ENCODE measurements around the gene PARS2.
A peak's percentile ranks its signal among the peaks of the same experiment; 100 is the strongest.

Gene PARS2

DNA sequence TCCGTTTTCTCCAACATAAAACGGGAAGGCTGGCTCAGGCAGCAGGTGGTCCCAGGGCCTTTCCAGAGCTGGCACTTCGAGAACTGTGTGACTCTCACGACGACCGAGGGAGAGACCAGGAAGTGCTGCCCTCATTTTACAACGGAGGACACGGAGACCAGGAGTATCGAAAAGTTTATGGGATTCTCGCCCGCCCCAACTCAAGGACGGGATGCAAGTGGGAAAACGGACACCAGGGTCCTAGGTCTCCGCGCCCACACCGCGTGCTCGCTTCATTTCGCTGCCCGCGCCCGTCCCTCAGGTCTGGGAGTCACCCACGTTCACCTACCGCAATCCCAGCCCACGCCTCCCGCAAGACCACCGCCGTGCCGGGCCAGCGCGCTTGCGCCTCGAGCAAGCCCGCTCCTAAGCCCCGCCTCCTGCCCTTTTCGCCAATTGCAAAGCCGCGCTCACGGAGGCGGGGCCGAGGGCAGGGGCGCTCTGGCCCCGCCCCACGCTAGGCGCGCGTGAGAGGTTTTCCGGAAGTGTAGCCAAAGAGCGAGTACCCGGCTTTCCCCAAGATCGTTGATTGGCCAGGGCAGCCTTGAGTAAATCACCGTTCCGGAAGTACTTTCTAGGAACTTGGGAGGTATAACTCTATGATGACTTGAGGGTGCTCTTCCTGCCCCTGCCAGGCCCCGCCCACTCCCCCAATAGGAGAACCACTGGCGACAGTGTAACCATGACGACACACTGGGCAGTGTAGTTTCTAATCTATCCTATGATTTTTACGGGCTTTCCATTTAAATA lies at the start of gene PARS2:
TSS of gene PARS2 (minus strand) at position 391 of the 789 bp plus-strand sequence. CDS start 5,362 bp downstream, outside the sequence.
- H3K4me1 ChIP-seq (ENCODE audit: insufficient read depth, low read length): no peaks in the 10 kb centered on the region
- H3K9me3 ChIP-seq (ENCODE audit: control insufficient read depth, insufficient read depth, low read length): no peaks in the 10 kb centered on the region
- H3K9ac ChIP-seq (ENCODE audit: low read depth, low read length): peak within 1 kb of the TSS; percentile 94
- H3K36me3 ChIP-seq (ENCODE audit: insufficient read depth, low read length): no peaks in the 10 kb centered on the region; the same call in 1 of the 2 replicates

DNA sequence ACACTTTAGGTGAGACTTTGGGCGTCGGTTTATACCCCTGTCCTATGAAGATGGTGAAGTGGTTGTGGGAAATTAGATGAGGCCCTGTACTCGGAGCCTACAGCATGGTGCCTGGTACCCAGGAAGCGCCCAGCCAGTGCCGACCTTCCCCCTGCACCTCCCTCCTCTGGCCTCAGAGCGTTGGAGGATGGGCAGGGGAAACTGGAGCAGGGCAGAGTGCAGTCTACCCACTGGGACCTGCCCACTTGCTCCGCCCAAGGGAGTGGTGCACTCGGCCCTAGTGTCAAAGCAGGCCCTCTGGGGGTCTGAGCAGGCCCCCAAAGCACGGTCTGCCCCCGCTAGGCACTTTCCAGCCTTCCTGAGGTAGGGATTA lies 49.8 kb upstream of the PARS2 start:
- Histone ChIP-seq H3K4me1 (ENCODE audit: insufficient read depth, low read length) (peaks cover 17% of the 10 kb centered on the region), H3K9me3 (ENCODE audit: control insufficient read depth, insufficient read depth, low read length) (no peaks in the 10 kb centered on the region), H3K36me3 (ENCODE audit: insufficient read depth, low read length) (no peaks in the 10 kb centered on the region), H3K9ac (ENCODE audit: low read depth, low read length) (no peak overlapping the region)

DNA sequence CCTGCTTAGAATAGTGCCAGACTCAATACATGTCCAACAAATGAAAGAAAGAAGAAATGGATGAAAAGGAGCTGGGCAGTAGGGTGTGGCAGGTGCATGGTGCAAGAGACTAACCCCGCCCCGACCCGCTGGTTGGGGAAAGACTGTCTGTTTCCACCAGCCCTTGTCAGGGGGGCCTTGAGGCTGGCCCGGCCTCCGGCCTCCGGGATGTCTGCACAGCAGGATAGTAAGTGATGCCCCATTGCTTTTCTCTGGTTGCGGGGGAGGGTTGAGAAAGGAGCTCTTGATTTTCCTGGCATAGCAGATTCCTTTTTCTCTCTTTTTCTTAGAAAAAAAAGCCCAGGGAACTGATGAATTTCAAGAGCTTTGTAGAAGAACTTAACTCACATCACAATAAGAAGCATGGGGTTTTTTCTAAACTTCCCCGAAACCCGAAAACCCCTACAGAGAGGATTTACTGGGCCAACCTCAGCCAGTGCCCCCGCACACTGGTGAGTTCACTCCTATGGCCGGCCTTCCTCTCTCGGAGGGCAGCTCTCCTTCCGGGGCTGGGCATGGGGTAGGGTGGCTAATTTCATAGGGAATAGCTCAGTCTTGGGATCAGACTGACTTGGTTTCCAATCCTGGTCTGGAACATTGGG lies 49.3 kb upstream of the PARS2 start:
- H3K9ac ChIP-seq (ENCODE audit: low read depth, low read length): no peak overlapping the region
- H3K36me3 ChIP-seq (ENCODE audit: insufficient read depth, low read length): no peaks in the 10 kb centered on the region

DNA sequence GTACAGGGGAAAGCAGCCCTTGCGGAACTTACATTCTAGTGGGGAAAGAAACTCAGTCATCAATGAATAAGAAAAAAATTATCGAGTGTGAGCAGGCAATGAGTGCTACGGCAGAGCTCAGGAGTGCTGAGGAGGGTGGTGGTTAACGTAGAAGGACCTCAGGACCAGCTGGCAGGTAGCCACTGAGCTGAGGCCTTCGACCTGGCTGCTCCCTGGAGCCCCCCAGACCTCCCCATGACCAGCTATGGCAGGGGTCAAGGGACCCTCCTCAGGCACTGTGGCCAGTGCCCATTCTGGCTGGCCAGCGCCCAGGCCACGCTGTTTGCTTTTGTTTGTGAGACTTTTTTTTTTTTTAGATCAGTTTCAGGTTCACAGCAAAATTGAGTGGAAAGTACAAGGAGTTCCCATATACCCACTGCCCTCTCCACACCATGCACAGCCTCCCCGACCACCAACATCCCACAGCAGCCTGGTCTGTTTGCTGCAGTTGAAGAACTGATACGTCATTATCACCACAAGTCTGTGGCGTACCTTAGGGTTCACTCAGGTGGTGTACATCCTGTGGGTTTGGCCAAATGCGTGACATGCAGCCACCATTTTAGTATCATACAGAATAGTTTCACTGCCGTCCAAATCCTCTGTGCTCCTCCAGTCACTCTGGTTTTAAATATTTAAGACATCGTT lies 48.6 kb upstream of the PARS2 start:
- H3K36me3 ChIP-seq (ENCODE audit: insufficient read depth, low read length): no peaks in the 10 kb centered on the region
- peaks cover 17% of the 10 kb centered on the region for H3K4me1 ChIP-seq (ENCODE audit: insufficient read depth, low read length)
- H3K9ac ChIP-seq (ENCODE audit: low read depth, low read length): no peak overlapping the region
- no peaks in the 10 kb centered on the region for H3K9me3 ChIP-seq (ENCODE audit: control insufficient read depth, insufficient read depth, low read length)

More for the DNA sequence above, 49.3 kb upstream of the PARS2 start:
- Histone ChIP-seq H3K9me3 (ENCODE audit: control insufficient read depth, insufficient read depth, low read length) (no peaks in the 10 kb centered on the region), H3K4me1 (ENCODE audit: insufficient read depth, low read length) (peaks cover 17% of the 10 kb centered on the region)

DNA sequence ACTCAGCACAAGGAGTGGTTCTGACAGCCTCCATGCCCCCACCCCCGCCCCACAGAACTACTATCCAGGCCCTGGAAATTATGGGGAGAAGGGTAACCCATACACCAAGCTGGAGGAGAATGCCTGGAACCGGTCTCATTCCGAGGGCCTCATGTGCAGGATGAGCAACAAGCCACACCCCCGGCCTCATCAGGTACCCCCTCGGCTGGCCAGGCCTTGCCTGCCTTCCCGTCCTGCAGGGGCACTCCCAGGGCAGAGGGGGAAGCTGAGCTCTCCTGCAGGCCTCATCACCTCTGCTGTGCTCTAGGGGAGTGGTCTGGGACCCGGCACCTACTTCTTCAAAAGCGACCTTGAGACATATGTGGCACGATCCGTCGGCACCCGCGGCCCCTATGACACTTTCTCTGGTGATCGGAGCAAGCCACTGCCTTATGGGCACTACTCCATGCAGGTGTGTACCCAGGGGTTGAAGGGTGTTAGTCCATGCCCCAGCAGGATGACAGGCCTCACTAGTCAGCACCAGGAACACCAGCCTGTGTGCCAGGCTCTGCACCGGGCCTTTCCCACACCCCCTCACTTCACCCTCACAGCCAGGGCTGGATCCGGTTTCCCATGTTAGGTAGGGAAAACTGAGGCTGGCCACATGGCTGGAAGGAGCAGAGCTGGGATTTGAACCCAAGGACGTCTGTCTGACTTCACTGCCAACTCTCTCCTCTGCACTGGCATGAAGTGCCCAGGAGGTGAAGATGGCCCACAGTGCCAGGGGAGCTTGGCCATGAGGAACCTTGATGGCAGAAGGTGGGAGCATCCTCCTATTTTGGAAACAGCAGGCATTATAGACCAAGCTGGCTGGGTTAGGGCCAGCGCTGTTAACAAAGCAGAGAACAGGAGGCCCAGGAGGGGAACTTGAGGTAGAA lies 47.7 kb upstream of the PARS2 start:
- Histone ChIP-seq H3K9ac (ENCODE audit: low read depth, low read length) (no peak overlapping the region), H3K36me3 (ENCODE audit: insufficient read depth, low read length) (no peaks in the 10 kb centered on the region), H3K4me1 (ENCODE audit: insufficient read depth, low read length) (peaks cover 17% of the 10 kb centered on the region), H3K9me3 (ENCODE audit: control insufficient read depth, insufficient read depth, low read length) (no peaks in the 10 kb centered on the region)

DNA sequence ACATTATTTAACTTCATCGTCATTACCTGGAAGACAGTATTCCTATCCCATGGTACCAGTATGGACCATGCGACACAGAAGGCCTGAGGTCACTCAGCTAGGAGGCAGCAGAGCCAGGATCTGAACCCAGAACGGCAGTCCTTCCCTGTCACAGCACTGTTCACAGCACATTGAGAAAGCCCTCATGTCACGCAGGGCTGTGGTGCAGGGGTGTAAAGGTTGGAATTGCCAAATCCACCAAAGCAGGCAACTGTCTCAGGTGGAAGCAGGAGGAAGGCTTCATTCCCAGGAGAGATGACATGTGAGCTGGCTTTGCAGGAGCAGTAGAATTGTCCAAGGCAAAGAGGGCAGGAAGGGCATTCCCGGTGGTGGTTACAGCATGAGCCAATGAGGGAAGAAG lies 46.7 kb upstream of the PARS2 start:
- H3K9me3 ChIP-seq (ENCODE audit: control insufficient read depth, insufficient read depth, low read length): no peaks in the 10 kb centered on the region
- H3K9ac ChIP-seq (ENCODE audit: low read depth, low read length): no peak overlapping the region
- no peaks in the 10 kb centered on the region for H3K36me3 ChIP-seq (ENCODE audit: insufficient read depth, low read length)
- peaks cover 17% of the 10 kb centered on the region for H3K4me1 ChIP-seq (ENCODE audit: insufficient read depth, low read length)

DNA sequence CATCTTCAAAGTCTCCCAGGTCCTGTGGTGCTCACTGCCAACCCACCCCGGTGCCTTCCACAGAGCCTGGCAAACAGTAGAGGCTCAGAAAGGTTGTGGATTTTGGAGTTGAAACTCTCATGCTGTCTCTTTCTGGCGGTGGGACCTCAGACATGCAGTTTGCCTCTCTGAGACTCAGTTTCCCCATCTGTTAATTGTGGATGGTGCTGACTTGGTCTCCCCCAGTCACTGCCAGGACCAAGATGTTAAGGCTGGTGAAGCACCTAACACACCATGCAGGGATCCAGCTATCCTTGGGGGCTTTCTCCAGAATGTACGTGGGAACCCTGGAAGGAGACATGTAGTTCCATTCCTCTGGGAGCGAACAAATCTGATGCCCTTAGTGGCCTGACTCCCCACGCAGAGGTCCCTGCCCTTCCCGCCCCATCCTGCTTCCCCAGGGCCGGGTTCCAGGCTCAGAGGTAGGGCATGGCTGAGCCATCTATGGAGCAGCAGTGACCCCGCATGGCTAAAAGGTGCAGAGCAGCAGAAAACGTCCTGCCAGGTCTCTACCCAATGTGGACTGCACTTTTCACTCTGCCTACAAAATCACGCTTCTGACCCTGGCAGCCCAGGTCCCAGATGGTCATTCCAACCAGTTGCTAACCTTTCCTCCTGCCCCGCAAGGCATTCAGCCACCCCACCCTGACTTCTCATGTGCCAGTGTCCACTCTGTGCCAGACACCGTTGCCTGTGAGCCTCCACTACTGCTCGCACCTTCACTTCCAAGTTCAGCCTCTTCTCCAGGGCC lies 46.0 kb upstream of the PARS2 start:
- H3K4me1 ChIP-seq (ENCODE audit: insufficient read depth, low read length): peaks cover 17% of the 10 kb centered on the region
- no peak overlapping the region for H3K9ac ChIP-seq (ENCODE audit: low read depth, low read length)
- no peaks in the 10 kb centered on the region for H3K36me3 ChIP-seq (ENCODE audit: insufficient read depth, low read length)
- H3K9me3 ChIP-seq (ENCODE audit: control insufficient read depth, insufficient read depth, low read length): no peaks in the 10 kb centered on the region

DNA sequence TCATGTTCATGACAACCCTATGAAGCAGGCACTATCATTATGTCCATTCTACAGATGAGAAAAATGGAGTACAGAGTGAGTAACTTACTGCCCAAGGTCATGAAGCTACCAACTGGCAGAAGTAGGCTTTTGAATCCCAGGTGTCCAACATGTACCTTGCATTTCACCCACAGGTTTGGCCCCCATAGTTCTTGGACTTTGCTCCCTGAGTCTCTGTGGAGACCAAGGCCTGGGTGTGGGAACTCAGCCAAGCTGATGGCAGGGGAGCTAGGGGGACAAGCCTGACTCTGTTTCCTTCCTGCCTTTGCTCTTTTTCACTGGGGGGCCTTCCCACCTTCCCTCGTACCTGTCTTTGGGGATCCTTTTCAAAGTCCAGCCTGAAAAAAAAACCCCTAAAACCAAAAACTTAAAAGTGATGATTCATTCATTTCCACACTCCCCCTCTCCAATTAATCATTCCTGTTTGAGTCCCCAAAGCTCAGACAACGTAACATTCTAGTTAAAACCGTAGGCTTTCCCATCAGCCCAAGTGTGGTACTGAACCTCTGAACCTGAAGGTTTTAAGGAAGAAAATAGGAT lies 45.3 kb upstream of the PARS2 start:
- Histone ChIP-seq H3K4me1 (ENCODE audit: insufficient read depth, low read length) (peaks cover 16% of the 10 kb centered on the region), H3K36me3 (ENCODE audit: insufficient read depth, low read length) (no peaks in the 10 kb centered on the region), H3K9ac (ENCODE audit: low read depth, low read length) (no peak overlapping the region), H3K9me3 (ENCODE audit: control insufficient read depth, insufficient read depth, low read length) (no peaks in the 10 kb centered on the region)

DNA sequence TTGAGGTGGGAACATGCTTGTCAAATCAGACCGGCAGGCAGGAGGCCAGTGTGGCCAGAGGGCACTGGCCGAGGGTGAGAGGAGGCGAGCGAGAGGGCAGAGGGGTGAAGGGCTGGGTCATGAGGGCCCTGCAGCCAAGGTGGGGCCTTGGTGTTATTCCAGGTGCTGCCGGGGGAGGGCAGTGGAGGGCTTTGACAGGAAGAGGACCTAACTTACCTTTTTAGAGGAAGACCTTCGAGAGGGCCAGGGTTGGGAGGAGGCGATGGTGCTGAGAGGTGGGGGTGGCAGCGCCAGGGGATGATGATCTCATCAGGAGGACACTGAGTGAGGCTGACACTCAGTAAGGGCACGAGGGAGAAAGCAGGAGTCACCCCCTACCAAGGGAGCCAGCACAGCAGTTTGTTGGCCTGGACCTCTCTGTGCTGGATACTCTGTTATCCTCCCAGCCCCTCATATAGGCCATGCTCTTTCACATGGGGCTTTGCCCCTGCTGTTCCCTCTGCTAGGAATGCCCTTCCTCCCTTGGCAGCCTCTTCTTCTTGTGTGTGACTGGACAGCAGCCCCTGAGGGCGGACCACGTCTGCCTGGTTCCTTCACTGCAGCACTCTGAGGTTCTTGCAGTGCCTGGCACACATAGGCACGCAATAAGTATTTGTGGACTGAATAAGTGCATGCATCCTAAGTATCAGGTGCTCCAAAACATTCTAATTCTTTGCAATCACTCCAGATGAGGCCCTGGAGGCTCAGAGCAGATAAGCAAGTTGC lies 44.3 kb upstream of the PARS2 start:
- Histone ChIP-seq H3K4me1 (ENCODE audit: insufficient read depth, low read length) (peaks cover 8% of the 10 kb centered on the region), H3K9ac (ENCODE audit: low read depth, low read length) (no peak overlapping the region), H3K36me3 (ENCODE audit: insufficient read depth, low read length) (no peaks in the 10 kb centered on the region), H3K9me3 (ENCODE audit: control insufficient read depth, insufficient read depth, low read length) (no peaks in the 10 kb centered on the region)

DNA sequence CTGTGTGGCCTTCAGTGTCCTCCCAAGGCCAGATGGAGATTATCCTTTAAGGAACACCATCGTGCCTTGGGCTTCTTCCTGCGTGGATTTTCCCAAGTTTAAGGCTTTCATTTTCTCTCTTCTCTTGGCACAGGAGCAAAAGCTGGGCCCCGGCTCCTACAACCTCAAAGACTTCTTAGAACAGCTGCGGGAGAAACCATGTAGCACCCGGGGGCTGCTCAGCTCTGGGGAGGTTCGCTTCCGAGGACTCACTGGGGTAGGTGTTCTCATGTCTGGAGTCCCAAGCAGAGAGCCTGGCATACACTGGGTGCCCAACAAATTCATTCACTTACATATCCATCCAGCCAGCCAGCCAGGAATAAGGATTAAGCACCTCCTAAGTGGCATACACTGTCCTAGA lies 43.4 kb upstream of the PARS2 start:
- H3K9ac ChIP-seq (ENCODE audit: low read depth, low read length): no peak overlapping the region
- H3K4me1 ChIP-seq (ENCODE audit: insufficient read depth, low read length): peaks cover under 1% of the 10 kb centered on the region; the same call in 1 of the 2 replicates
- H3K36me3 ChIP-seq (ENCODE audit: insufficient read depth, low read length): no peaks in the 10 kb centered on the region
- no peaks in the 10 kb centered on the region for H3K9me3 ChIP-seq (ENCODE audit: control insufficient read depth, insufficient read depth, low read length)

DNA sequence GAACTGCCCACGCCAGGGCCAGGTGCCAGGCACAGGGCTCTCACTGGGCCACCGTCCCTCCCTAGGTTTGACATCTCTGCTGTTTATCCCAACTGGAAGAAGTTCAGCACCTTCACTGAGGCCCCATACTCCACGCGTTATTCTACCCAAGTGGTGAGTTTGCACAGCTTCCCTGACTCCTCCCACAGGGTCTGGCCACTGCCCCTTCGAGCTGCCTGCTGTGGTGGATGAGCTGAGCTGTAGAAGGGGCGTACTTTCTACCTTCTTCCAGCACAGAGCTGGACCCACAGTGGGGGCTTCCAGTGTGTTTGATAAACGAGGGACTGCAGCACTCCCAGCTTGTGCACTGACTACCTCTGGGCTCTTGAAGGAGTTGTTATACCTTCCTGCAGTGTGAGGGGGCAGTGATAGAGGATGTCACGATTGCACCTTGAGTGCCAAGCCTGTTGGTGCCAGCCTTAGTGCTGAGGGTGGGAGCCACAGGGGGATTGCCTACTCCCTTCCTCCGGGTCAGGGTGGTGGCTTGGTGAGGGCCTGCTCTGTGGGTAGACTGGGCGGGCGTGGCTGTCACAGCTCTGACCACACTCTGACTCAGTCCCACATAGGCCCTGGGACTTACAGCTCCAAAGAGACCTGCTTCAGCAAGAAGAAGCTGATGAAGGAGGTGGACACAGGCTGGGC lies 42.7 kb upstream of the PARS2 start:
- Histone ChIP-seq H3K36me3 (ENCODE audit: insufficient read depth, low read length) (no peaks in the 10 kb centered on the region), H3K9me3 (ENCODE audit: control insufficient read depth, insufficient read depth, low read length) (no peaks in the 10 kb centered on the region), H3K4me1 (ENCODE audit: insufficient read depth, low read length) (no peaks in the 10 kb centered on the region), H3K9ac (ENCODE audit: low read depth, low read length) (no peak overlapping the region)

DNA sequence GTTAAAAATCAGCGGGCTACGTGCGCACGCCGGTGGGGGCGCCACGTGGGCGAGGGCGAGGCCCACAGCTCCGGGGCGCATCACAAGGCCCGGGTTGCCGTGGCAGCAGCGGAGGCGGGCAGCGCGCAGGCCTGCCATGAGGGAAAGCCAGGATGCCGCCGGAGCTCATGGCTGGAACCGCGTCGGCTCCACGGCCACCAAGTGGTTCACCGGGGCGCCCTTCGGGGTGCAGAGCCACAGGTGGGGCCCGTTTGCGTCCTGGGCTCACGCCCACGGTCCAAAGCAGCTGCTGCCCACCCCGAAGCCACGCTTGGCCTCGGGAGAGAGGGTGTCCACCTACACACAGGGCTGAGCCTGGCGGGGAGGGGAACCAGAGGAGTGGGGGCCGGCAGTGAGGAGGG lies 41.7 kb upstream of the PARS2 start:
- H3K9me3 ChIP-seq (ENCODE audit: control insufficient read depth, insufficient read depth, low read length): no peaks in the 10 kb centered on the region
- H3K9ac ChIP-seq (ENCODE audit: low read depth, low read length): no peak overlapping the region
- H3K36me3 ChIP-seq (ENCODE audit: insufficient read depth, low read length): no peaks in the 10 kb centered on the region
- H3K4me1 ChIP-seq (ENCODE audit: insufficient read depth, low read length): no peaks in the 10 kb centered on the region
